BJ (cell line): ENCODE measurements around the gene ITGB1. TPM values are rescaled to one million over a fixed set of nuclear protein-coding genes. Genes with fewer than 3 reads are reported as not detected.

Experiments
- CTCF ChIA-PET: fragments of 350-600 bp; formaldehyde crosslinking; extraction: SDS; loops from one replicate; lab custom pipeline; 2021; ENCODE audit warnings: antibody characterized with exemption, inconsistent platforms; lab: Yijun Ruan, JAX
- POLR2A ChIA-PET: fragments of 300-600 bp; sonication (Branson Sonifier 250); formaldehyde crosslinking; extraction: SDS; loops from one replicate; lab custom pipeline; 2021; ENCODE audit warnings: antibody characterized with exemption; lab: Charles Lee
- DNase-seq: peaks from one replicate; pipeline ENCODE4 v3.0.0-alpha.2; 2011; ENCODE audit warnings: low read depth
- H3K27me3 ChIP-seq: 2 replicates; pipeline ENCODE4 v1.6.0; 2011; ENCODE audit warnings: low read length; ENCODE audit not compliant: control insufficient read depth, insufficient read depth
- H3K36me3 ChIP-seq: 2 replicates; pipeline ENCODE4 v1.5.1; 2011; ENCODE audit warnings: low read length; ENCODE audit not compliant: control insufficient read depth, insufficient read depth
- H3K4me3 ChIP-seq: 2 replicates; pipeline ENCODE4 v1.5.1; 2011; ENCODE audit warnings: low read depth, mild to moderate bottlenecking, control low read depth, low read length
- polyA plus RNA-seq: library from polyadenylated mRNA; depleted of rRNA; stranded (reverse); fragments of >200 nt; gene quantifications from 2 replicates; pipeline ENCODE4 v1.2.3, GENCODE V29; 2011
- TF ChIP-seq, protein P1 (sequence below): IDR thresholded peaks from 2 replicates; pipeline ENCODE4 v1.5.1; 2011; ENCODE audit warnings: low read depth, mild to moderate bottlenecking, control low read depth, inconsistent platforms, low read length, moderate library complexity; ENCODE audit not compliant: insufficient read depth

ITGB1 gene
- polyA plus RNA-seq, 1 experiment = 824 TPM

GRCh38 chr10:32865170-32865569, 92.9 kb downstream of the ITGB1 start:
- CTCF ChIA-PET = no interaction called here
- H3K36me3 ChIP-seq = no peaks in the 10 kb centered on the region
- no peak overlapping the region for H3K4me3 ChIP-seq
- POLR2A ChIA-PET = no interaction called here
- DNase-seq = no peak
- no peaks in the 10 kb centered on the region for H3K27me3 ChIP-seq
- TF ChIP-seq, protein P1, sequence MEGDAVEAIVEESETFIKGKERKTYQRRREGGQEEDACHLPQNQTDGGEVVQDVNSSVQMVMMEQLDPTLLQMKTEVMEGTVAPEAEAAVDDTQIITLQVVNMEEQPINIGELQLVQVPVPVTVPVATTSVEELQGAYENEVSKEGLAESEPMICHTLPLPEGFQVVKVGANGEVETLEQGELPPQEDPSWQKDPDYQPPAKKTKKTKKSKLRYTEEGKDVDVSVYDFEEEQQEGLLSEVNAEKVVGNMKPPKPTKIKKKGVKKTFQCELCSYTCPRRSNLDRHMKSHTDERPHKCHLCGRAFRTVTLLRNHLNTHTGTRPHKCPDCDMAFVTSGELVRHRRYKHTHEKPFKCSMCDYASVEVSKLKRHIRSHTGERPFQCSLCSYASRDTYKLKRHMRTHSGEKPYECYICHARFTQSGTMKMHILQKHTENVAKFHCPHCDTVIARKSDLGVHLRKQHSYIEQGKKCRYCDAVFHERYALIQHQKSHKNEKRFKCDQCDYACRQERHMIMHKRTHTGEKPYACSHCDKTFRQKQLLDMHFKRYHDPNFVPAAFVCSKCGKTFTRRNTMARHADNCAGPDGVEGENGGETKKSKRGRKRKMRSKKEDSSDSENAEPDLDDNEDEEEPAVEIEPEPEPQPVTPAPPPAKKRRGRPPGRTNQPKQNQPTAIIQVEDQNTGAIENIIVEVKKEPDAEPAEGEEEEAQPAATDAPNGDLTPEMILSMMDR = no peak

GRCh38 chr10:32854435-32854834, 103.6 kb downstream of the ITGB1 start:
- H3K4me3 ChIP-seq = no peak overlapping the region
- TF ChIP-seq, protein P1 = no peak
- no peaks in the 10 kb centered on the region for H3K27me3 ChIP-seq
- no peak for DNase-seq
- ChIA-PET POLR2A (no interaction called here), CTCF (no interaction called here)
- H3K36me3 ChIP-seq = no peaks in the 10 kb centered on the region

- DNase-seq = no peak
- no peak overlapping the region for H3K4me3 ChIP-seq
- POLR2A ChIA-PET = no interaction called here
- CTCF ChIA-PET = no interaction called here
- TF ChIP-seq, protein P1 = no peak
- H3K36me3 ChIP-seq = no peaks in the 10 kb centered on the region
- no peaks in the 10 kb centered on the region for H3K27me3 ChIP-seq
Observed at GRCh38 chr10:32851301-32851700, 106.7 kb downstream of the ITGB1 start.
